CD4-positive, alpha-beta T cell (primary cell): Measurements from ENCODE around the gene FAM110A. TPM values are rescaled to one million over a fixed set of nuclear protein-coding genes. Genes with fewer than 3 reads are reported as not detected.
A peak's percentile ranks its signal among the peaks of the same experiment; 100 is the strongest.

Experiments used
- ATAC-seq: fragments of 200-7000 bp; cut with Tn5 transposase; one replicate; pipeline ENCODE4 v1.10.0; 2022; ENCODE audit warnings: mild to moderate bottlenecking; ENCODE audit not compliant: poor library complexity
- CTCF ChIA-PET: fragments of 350-600 bp; sonication (Branson Sonifier 250); formaldehyde crosslinking; loops from one replicate; lab custom pipeline; 2021; ENCODE audit warnings: antibody characterized with exemption, inconsistent platforms; lab: Charles Lee
- POLR2A ChIA-PET: fragments of 350-600 bp; sonication (Branson Sonifier 250); formaldehyde crosslinking; loops from one replicate; lab custom pipeline; 2021; ENCODE audit warnings: antibody characterized with exemption, inconsistent platforms; lab: Charles Lee
- DNase-seq, 14 experiments: peaks; one replicate each; pipeline ENCODE4 v3.0.0-alpha.2; 2013 to 2020; ENCODE audit warnings: mixed read lengths in 2 of 14
- H3K27ac ChIP-seq, 2 donors: one replicate each; pipeline versions ENCODE4 v1.5.1 to v1.7.0; 2013; ENCODE audit warnings: low read length in 2 of 2, low read depth in 1 of 2, mild to moderate bottlenecking in 1 of 2
- H3K27me3 ChIP-seq, 2 experiments: 1 replicate in 1 of 2; 2 replicates in 1 of 2; pipeline versions ENCODE4 v1.6.1 to v1.7.0; 2013; ENCODE audit warnings: low read length in 2 of 2, control low read depth in 1 of 2, mild to moderate bottlenecking in 1 of 2, moderate library complexity in 1 of 2; ENCODE audit not compliant: insufficient read depth in 2 of 2, control insufficient read depth in 1 of 2
- H3K36me3 ChIP-seq: one replicate; pipeline ENCODE4 v1.6.1; 2013; ENCODE audit warnings: low read length, control low read depth; ENCODE audit not compliant: insufficient read depth
- H3K4me1 ChIP-seq: one replicate; pipeline ENCODE4 v1.6.1; 2013; ENCODE audit warnings: low read length, control low read depth; ENCODE audit not compliant: insufficient read depth
- H3K4me3 ChIP-seq: one replicate; pipeline ENCODE4 v1.5.1; 2013; ENCODE audit warnings: mild to moderate bottlenecking, low read length, moderate library complexity
- H3K9me3 ChIP-seq, 2 experiments: 1 replicate in 1 of 2; 2 replicates in 1 of 2; pipeline versions ENCODE4 v1.6.1 to v1.7.0; 2013; ENCODE audit warnings: low read length in 2 of 2, mild to moderate bottlenecking in 2 of 2, control low read depth in 1 of 2, moderate library complexity in 1 of 2; ENCODE audit not compliant: control insufficient read depth in 1 of 2, insufficient read depth in 1 of 2
- H3K27ac Mint-ChIP-seq: one replicate; pipeline ENCODE4 v1.8.0; 2020; ENCODE audit warnings: mixed read lengths
- H3K27me3 Mint-ChIP-seq: one replicate; pipeline ENCODE4 v1.8.0; 2021; ENCODE audit warnings: mixed read lengths
- H3K36me3 Mint-ChIP-seq: one replicate; pipeline ENCODE4 v1.8.0; 2021; ENCODE audit warnings: low read depth, mixed read lengths
- H3K4me1 Mint-ChIP-seq: one replicate; pipeline ENCODE4 v1.8.0; 2021; ENCODE audit warnings: low read depth, mixed read lengths
- H3K4me3 Mint-ChIP-seq: one replicate; pipeline ENCODE4 v1.8.0; 2020; ENCODE audit warnings: mild to moderate bottlenecking, mixed read lengths
- H3K9me3 Mint-ChIP-seq: one replicate; pipeline ENCODE4 v1.8.0; 2020; ENCODE audit warnings: mixed read lengths
- CTCF ChIP-seq: fragments of 200-600 bp; IDR thresholded peaks from one replicate; pipeline ENCODE4 v1.8.0; 2022; ENCODE audit warnings: antibody characterized with exemption, mild to moderate bottlenecking
- intact Hi-C, 2 experiments: fragments of 100-400 bp; cut with DNase I in 1 of 2; cut with micrococcal nuclease in 1 of 2; formaldehyde crosslinking; loops; one replicate each; pipeline versions ENCODE4 v1.15.1 to v1.9.0; 2023 to 2025; cut with DNase I, micrococcal nuclease
- total RNA-seq, 174 experiments: library from RNA in 2 of 174; stranded (reverse) in 2 of 174; gene quantifications; one replicate each; pipeline ENCODE4 v1.2.3 and lab custom pipeline; 2021 to 2026

Gene FAM110A
- total RNA-seq, 2 experiments from 2014 or later, result 4.5 to 4.8 TPM

DNA sequence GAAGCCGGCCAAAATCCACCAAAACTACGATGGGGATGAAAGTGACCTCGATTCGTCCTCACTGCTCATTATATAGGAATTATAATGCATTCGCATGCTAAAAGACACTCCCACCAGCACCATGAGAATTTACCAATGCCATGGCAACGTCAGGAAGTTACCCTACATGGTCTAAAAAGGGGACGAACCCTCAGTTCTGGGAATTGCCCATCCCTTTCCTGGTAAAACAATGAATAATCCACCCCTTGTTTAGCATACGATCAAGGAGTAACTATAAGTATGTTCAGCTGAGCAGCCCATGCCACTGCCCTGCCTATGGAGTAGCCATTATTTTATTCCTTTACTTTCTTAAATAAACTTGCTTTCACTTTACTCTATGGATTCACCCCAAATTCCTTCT is 20.1 kb upstream of the FAM110A start:
- Mint-ChIP-seq H3K36me3 (no peaks in the 10 kb centered on the region), H3K4me1 (peaks cover 4% of the 10 kb centered on the region), H3K27ac (no peak overlapping the region), H3K9me3 (no peaks in the 10 kb centered on the region), H3K4me3 (no peak overlapping the region), H3K27me3 (peaks cover 41% of the 10 kb centered on the region)
- H3K36me3 ChIP-seq, result no peaks in the 10 kb centered on the region
- H3K9me3 ChIP-seq, result no peaks in the 10 kb centered on the region
- DNase-seq (no peak), ATAC-seq (no peak)
- no peaks in the 10 kb centered on the region for H3K4me1 ChIP-seq
- H3K27me3 ChIP-seq, result peaks cover 0 to 9% of the 10 kb centered on the region in 2 experiments
- POLR2A ChIA-PET, result no interaction called here
- intact Hi-C loops, result no loop called here
- H3K27ac ChIP-seq, result no peak overlapping the region
- TF ChIP-seq CTCF, result no peak
- no peak overlapping the region for H3K4me3 ChIP-seq
- CTCF ChIA-PET, result interaction anchor here (1.5 kb wide), 1 partner anchor 143 kb away, joined by 7 read pairs; no protein-coding TSS in a partner anchor

GRCh38 chr20:815226-815625 is 18.3 kb upstream of the FAM110A start:
- intact Hi-C loops, result loop anchor here in 1 of 2 experiments (5.0 kb wide), 1 partner anchor 292 kb away; no protein-coding TSS in a partner anchor
- no peak for DNase-seq
- no peaks in the 10 kb centered on the region for H3K36me3 Mint-ChIP-seq
- peaks cover 32% of the 10 kb centered on the region for H3K27me3 Mint-ChIP-seq
- ChIA-PET CTCF (interaction anchor here (0.8 to 1.5 kb wide), 3 partner anchors 141 to 143 kb away, joined by 3 to 27 read pairs (median 7); no protein-coding TSS in a partner anchor), POLR2A (interaction anchor here (1.1 kb wide), 1 partner anchor 141 kb away, joined by 4 read pairs; no protein-coding TSS in a partner anchor)
- Histone ChIP-seq H3K4me1 (peaks cover 4% of the 10 kb centered on the region), H3K36me3 (no peaks in the 10 kb centered on the region), H3K4me3 (no peak overlapping the region), H3K27ac (no peak overlapping the region), H3K27me3 (no peaks in the 10 kb centered on the region), H3K9me3 (no peaks in the 10 kb centered on the region)
- H3K9me3 Mint-ChIP-seq, result no peaks in the 10 kb centered on the region
- H3K27ac Mint-ChIP-seq, result no peak overlapping the region
- H3K4me3 Mint-ChIP-seq, result no peak overlapping the region
- ATAC-seq, result no peak
- peaks cover 4% of the 10 kb centered on the region for H3K4me1 Mint-ChIP-seq
- TF ChIP-seq CTCF, result no peak

DNA sequence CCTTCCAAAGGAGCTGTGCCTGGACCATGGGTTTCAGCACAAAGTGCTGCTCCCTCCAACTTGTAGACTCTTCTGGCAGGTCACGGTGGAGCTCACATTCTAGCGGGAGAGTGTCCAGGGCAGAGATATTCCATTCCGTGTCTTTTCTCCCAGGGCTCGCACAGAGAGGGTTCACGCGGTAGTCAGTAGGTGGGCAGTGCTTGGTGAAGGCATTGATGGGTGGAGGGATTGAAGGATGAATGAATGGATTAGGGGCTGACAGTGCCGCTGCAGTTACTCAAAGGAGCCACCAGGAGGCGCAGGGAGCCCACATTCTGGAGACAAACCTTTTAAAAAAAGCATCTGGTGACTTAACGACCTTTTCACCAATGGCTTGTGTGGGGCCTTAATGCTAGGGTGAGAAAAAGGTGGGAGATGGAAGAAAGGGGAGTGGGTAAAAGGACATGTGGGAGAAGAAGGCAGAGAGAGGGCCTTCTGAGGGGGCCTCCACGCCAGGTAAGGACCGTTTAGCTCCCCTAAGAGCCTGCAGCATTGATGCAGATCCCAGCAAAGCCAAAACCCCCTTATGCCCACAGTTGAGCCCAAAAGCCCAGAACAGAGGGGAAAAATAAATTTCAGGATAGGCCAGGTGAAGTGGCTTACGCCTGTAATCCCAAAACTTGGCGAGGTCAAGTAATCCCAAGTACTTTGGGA is 17.5 kb upstream of the FAM110A start:
- peak; percentile 49 to 87 (median 61) for DNase-seq
- H3K27me3 ChIP-seq, result no peaks in the 10 kb centered on the region
- ChIA-PET CTCF (interaction anchor here (0.8 to 1.5 kb wide), 2 partner anchors 140 to 142 kb away, joined by 3 to 27 read pairs; no protein-coding TSS in a partner anchor), POLR2A (interaction anchor here (0.7 to 1.1 kb wide), 2 partner anchors 135 to 140 kb away, joined by 3 to 4 read pairs; no protein-coding TSS in a partner anchor)
- H3K27ac ChIP-seq, result no peak overlapping the region
- Mint-ChIP-seq H3K27me3 (peaks cover 26% of the 10 kb centered on the region), H3K27ac (peak overlapping the region; percentile 12), H3K4me3 (no peak overlapping the region), H3K4me1 (peaks cover 4% of the 10 kb centered on the region), H3K36me3 (no peaks in the 10 kb centered on the region), H3K9me3 (no peaks in the 10 kb centered on the region)
- H3K4me3 ChIP-seq, result no peak overlapping the region
- ATAC-seq, result peak; percentile 64
- H3K9me3 ChIP-seq, result no peaks in the 10 kb centered on the region
- no peaks in the 10 kb centered on the region for H3K36me3 ChIP-seq
- TF ChIP-seq CTCF, result peak; percentile 98
- peaks cover 4% of the 10 kb centered on the region for H3K4me1 ChIP-seq
- intact Hi-C loops, result loop anchor here (1.0 to 5.0 kb wide), 5 partner anchors 140 to 397 kb away; no protein-coding TSS in a partner anchor
